VCaP (cell line): ENCODE results near the gene MTHFD2.
A peak's percentile ranks its signal among the peaks of the same experiment; 100 is the strongest.

Experiments
- H3K27ac ChIP-seq: fragments of 450-650 bp; 2 replicates; pipeline ENCODE4 v1.5.1; 2017
- TF ChIP-seq, protein P1 (sequence below): fragments of 450-650 bp; conservative IDR thresholded peaks from 2 replicates; pipeline ENCODE4 v1.5.1; 2017; ENCODE audit warnings: mild to moderate bottlenecking, moderate library complexity

Gene MTHFD2

DNA sequence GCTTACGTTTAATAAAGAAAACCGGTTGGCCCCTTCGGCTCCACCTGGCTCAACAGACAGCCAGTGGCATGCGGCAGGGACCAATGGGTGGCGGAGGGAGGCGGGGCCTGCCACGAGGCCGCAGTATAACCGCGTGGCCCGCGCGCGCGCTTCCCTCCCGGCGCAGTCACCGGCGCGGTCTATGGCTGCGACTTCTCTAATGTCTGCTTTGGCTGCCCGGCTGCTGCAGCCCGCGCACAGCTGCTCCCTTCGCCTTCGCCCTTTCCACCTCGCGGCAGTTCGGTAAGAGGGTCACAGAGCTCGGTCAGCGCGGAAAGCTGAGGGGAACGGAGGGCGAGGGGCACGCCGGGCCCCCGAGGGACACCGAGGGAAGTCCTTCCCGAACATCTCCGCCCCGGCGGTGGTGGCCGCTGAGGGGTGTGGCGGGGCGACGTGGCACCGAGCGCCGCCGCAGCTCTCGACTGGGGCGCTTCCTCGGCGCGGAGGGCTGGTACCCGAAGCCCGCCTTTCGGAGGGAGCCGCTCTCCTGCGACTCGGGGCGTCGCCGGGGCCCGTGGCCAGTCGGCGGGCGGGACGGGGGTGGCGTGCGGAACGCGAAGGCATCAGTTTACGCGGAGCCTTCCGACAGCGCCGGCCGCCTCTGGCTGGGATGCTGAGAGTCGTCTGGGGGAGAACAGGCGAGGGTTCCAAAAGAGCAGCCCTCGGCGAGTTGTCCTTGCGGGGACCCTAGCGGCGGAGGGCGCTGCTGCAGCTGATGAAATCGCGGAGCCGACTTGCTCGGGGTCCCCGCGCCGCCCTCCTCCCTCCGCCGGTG is at the start of gene MTHFD2:
Gene MTHFD2 (plus strand): TSS at position 155 of the 814 bp plus-strand sequence. CDS start 27 bp downstream, at position 182.
- TF ChIP-seq, protein P1, sequence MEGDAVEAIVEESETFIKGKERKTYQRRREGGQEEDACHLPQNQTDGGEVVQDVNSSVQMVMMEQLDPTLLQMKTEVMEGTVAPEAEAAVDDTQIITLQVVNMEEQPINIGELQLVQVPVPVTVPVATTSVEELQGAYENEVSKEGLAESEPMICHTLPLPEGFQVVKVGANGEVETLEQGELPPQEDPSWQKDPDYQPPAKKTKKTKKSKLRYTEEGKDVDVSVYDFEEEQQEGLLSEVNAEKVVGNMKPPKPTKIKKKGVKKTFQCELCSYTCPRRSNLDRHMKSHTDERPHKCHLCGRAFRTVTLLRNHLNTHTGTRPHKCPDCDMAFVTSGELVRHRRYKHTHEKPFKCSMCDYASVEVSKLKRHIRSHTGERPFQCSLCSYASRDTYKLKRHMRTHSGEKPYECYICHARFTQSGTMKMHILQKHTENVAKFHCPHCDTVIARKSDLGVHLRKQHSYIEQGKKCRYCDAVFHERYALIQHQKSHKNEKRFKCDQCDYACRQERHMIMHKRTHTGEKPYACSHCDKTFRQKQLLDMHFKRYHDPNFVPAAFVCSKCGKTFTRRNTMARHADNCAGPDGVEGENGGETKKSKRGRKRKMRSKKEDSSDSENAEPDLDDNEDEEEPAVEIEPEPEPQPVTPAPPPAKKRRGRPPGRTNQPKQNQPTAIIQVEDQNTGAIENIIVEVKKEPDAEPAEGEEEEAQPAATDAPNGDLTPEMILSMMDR: peak; percentile 79
- peak within 1 kb of the TSS; percentile 96 for H3K27ac ChIP-seq

DNA sequence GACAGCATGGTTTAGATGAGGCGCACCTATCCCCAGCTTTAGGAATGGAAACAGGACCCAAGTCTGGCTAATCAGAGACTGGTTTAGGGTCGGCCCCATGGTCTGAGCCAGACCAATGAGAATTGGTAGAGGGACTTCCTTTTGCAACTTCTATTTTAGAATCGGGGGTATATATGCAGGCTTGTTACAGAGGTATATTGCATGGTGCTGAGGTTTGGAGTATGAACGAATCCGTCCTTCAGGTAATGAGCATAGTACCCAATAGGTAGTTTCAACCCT is 49.2 kb upstream of the MTHFD2 start:
- TF ChIP-seq, protein P1: no peak
- no peak overlapping the region for H3K27ac ChIP-seq

DNA sequence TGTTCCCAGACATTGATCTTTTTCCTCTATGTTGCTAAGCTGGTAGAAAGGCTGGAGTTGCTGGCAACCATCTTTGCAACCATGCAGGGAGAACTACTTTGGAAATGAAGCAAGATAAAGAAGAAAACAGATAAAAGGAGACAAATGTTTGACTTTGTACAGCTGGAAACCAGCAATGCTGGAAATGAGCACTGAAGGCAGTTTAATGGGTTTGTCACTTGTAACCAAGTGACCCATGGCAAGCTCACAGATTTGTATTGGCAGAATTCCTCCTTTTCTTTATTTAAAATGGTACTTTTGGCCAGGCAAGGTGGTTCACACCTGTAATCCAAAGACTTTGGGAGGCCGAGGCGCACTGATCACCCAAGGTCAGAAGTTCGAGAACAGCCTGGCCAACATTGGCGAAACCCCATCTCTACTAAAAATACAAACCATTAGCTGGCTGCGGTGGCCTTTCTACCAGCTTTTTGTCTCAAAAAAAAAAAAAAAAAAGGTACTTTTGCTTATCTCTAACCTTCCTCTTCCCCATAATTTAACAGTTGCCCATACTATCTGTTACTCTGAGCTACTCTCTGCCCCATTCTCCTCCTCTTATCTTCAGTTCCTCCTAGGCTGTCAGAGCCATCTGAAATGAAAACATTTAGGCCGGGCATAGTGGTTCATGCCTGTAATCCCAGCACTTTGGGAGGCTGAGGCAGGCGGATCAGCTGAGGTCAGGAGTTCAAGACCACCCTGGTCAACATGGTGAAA is 48.7 kb upstream of the MTHFD2 start:
- TF ChIP-seq, protein P1: no peak
- no peak overlapping the region for H3K27ac ChIP-seq

DNA sequence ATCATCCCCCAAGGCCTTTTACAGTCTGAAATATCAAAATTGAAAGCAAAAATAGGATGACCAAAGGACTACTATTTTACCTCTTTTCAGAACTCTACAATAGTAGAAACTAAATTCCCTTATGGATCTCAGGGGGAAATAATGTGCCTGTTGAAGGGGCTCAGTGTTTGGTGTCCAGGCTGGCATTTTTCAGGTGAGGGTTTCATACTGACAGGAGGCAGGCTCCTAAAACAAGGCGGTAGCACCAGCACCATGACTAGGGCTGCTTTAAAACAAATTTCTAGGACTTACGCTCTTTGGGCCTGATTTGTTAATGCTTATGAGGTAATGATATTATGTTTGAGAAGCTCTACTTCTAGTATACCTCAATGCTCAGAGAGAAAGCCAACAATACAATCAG is 45.5 kb upstream of the MTHFD2 start:
- TF ChIP-seq, protein P1: no peak
- H3K27ac ChIP-seq: no peak overlapping the region

DNA sequence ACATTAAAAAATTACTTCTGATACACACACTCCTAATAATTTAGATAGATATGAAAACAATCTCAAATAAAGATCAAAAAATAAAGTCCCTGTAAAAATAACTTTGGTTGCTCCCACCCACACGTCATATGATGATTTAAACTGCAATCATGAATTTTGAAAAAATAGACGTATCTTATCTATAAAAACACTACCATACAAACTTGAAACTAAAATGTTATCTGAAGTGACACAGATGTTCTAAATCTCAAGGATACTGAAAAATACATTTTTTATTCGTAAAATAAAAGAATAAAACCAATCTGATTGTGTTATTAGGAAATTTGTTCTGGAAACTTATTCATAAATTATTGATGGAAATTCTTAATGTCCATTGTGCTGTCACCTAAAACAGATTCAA is 42.6 kb upstream of the MTHFD2 start:
- H3K27ac ChIP-seq: no peak overlapping the region
- TF ChIP-seq, protein P1: no peak

DNA sequence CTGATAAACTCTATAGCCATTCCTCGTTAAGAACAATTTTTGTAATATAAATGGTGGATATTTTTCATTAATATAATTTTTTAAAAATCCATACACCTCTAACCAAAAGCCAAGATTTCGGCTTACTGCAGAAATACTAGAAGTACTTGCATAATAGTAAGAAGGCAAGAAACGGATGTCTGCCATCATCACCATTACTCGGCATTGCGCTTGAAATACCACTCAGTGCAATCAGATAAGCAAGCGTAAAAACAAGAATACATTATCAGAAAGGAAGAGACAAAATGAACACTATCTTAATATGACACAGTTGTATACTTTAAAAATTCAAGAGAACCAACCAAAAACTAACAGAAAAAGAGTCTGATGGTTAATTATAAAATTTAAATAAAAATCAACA is 35.5 kb upstream of the MTHFD2 start:
- H3K27ac ChIP-seq: no peak overlapping the region
- TF ChIP-seq, protein P1: no peak

DNA sequence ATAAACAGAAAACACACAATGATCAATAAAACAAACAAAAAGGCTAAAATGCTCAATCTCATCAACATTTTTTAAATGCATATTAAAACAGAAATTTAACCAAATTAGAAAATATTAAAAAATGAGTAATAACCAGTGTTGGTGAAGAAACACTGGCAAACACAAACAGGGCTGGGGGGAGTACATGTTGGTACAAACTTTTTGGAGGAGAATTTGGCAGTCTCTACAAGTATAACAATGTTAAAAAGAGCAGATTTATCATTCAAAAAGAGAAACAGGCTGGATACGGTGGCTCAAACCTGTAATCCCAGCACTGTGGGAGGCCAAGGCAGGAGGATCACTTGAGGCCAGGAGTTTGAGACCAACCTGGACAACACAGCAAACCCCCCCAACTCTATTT is 33.7 kb upstream of the MTHFD2 start:
- TF ChIP-seq, protein P1: no peak
- H3K27ac ChIP-seq: no peak overlapping the region
